SK-N-SH (cell line): ENCODE measurements around the gene FTO. TPM values are rescaled to one million over a fixed set of nuclear protein-coding genes. Genes with fewer than 3 reads are reported as not detected.

Experiments
- CTCF ChIA-PET: fragments of 300-600, 350-600 bp; formaldehyde crosslinking; extraction: SDS; loops from one replicate; lab custom pipeline; 2021; lab: Yijun Ruan, JAX
- POLR2A ChIA-PET: fragments of 350-600 bp; sonication (Branson Sonifier 250); formaldehyde crosslinking; extraction: SDS; loops from one replicate; lab custom pipeline; 2020; ENCODE audit warnings: antibody characterized with exemption, inconsistent platforms; lab: Yijun Ruan, JAX
- DNase-seq: peaks from one replicate; pipeline ENCODE4 v3.0.0; 2012
- H2AFZ ChIP-seq: fragments of 200-600 bp; sonication (generic); 2 replicates; pipeline ENCODE4 v1.8.1; 2016; ENCODE audit warnings: antibody characterized with exemption, mild to moderate bottlenecking, low read depth
- H3F3A ChIP-seq: fragments of 200-600 bp; sonication (generic); replicated peaks from 2 replicates; pipeline ENCODE3; 2016; ENCODE audit warnings: antibody characterized with exemption, mild to moderate bottlenecking; ENCODE audit not compliant: insufficient read depth
- H3K27ac ChIP-seq, 2 experiments: fragments of 200-500 bp in 1 of 2; fragments of 200-600 bp in 1 of 2; sonication (Bioruptor generic) in 1 of 2; sonication (generic), shearing (Covaris generic) in 1 of 2; 2 replicates each; pipeline versions ENCODE4 v1.5.1 to v1.6.1; 2014 to 2016; ENCODE audit warnings: low read depth in 2 of 2, inconsistent platforms in 1 of 2, low read length in 1 of 2, mild to moderate bottlenecking in 1 of 2, mixed read lengths in 1 of 2
- H3K27me3 ChIP-seq: fragments of 200-600 bp; sonication (generic), shearing (Covaris generic); 2 replicates; pipeline ENCODE4 v1.6.1; 2016; ENCODE audit warnings: mixed run types; ENCODE audit not compliant: insufficient read depth
- H3K36me3 ChIP-seq, 2 experiments: fragments of 200-500 bp in 1 of 2; fragments of 200-600 bp in 1 of 2; sonication (Bioruptor generic) in 1 of 2; sonication (generic) in 1 of 2; replicated peaks in 1 of 2; 2 replicates each; pipeline versions ENCODE3 to v1.5.1; 2014 to 2016; ENCODE audit warnings: low read length in 1 of 2, mild to moderate bottlenecking in 1 of 2; ENCODE audit not compliant: insufficient read depth in 2 of 2, control insufficient read depth in 1 of 2
- H3K4me1 ChIP-seq, 2 experiments: fragments of 200-500 bp in 1 of 2; fragments of 200-600 bp in 1 of 2; sonication (Bioruptor generic) in 1 of 2; sonication (generic), shearing (Covaris generic) in 1 of 2; 2 replicates each; pipeline versions ENCODE4 v1.5.1 to v1.6.1; 2014 to 2016; ENCODE audit warnings: low read depth in 1 of 2, low read length in 1 of 2, mixed run types in 1 of 2; ENCODE audit not compliant: insufficient read depth in 2 of 2, control insufficient read depth in 1 of 2
- H3K4me2 ChIP-seq: fragments of 200-600 bp; sonication (generic), shearing (Covaris generic); 2 replicates; pipeline ENCODE4 v1.6.1; 2017; ENCODE audit warnings: mixed run types
- H3K4me3 ChIP-seq, 2 experiments: fragments of 200-500 bp in 1 of 2; fragments of 200-600 bp in 1 of 2; sonication (Bioruptor generic) in 1 of 2; sonication (generic), shearing (Covaris generic) in 1 of 2; 2 replicates each; pipeline versions ENCODE4 v1.5.1 to v1.8.1; 2014 to 2016; ENCODE audit warnings: low read depth in 2 of 2, inconsistent platforms in 1 of 2, low read length in 1 of 2, mild to moderate bottlenecking in 1 of 2, mixed read lengths in 1 of 2, moderate library complexity in 1 of 2
- H3K79me2 ChIP-seq: fragments of 200-600 bp; sonication (generic); 2 replicates; pipeline ENCODE4 v1.8.1; 2017; ENCODE audit warnings: mild to moderate bottlenecking; ENCODE audit not compliant: insufficient read depth
- H3K9ac ChIP-seq: fragments of 200-600 bp; sonication (generic); 2 replicates; pipeline ENCODE4 v1.6.1; 2017; ENCODE audit warnings: mixed run types
- H3K9me2 ChIP-seq: fragments of 200-600 bp; sonication (generic); 2 replicates; pipeline ENCODE4 v1.6.1; 2017; ENCODE audit warnings: mixed run types
- H3K9me3 ChIP-seq: fragments of 200-600 bp; sonication (generic); 2 replicates; pipeline ENCODE4 v1.6.1; 2017; ENCODE audit warnings: mixed run types, mild to moderate bottlenecking, moderate library complexity
- H4K20me1 ChIP-seq: fragments of 200-600 bp; sonication (generic); 2 replicates; pipeline ENCODE4 v1.6.1; 2017; ENCODE audit warnings: mild to moderate bottlenecking, mixed run types; ENCODE audit not compliant: insufficient read depth
- CTCF ChIP-seq: fragments of 200-600 bp; sonication (generic); IDR thresholded peaks from 2 replicates; pipeline ENCODE4 v1.6.1; 2017; ENCODE audit warnings: antibody characterized with exemption, mild to moderate bottlenecking, moderate library complexity
- EP300 ChIP-seq, 2 experiments: IDR thresholded peaks; 2 replicates each; pipeline versions ENCODE4 v1.4.0 to v1.6.1; 2012; ENCODE audit warnings: borderline replicate concordance in 1 of 2, low read depth in 1 of 2, low read length in 1 of 2
- EZH2phosphoT487 ChIP-seq: fragments of 200-600 bp; sonication (generic); IDR thresholded peaks from 2 replicates; pipeline ENCODE4 v1.6.1; 2017; ENCODE audit warnings: low read depth, mixed run types, mild to moderate bottlenecking, antibody characterized with exemption, moderate library complexity, borderline replicate concordance
- FOSL2 ChIP-seq: IDR thresholded peaks from 2 replicates; pipeline ENCODE4 v1.4.0; 2012; ENCODE audit warnings: low read depth, mild to moderate bottlenecking, moderate library complexity, borderline replicate concordance
- FOXJ3 ChIP-seq: sonication (generic); formaldehyde crosslinking; IDR thresholded peaks from 2 replicates; pipeline ENCODE4 v1.5.1; 2020; ENCODE audit warnings: mild to moderate bottlenecking, missing genetic modification reagents
- GABPA ChIP-seq: IDR thresholded peaks from 2 replicates; pipeline ENCODE4 v1.4.0; 2012; ENCODE audit warnings: low read depth, mild to moderate bottlenecking
- GATA2 ChIP-seq: sonication (generic); formaldehyde crosslinking; IDR thresholded peaks from 2 replicates; pipeline ENCODE4 v1.5.0; 2020; ENCODE audit warnings: mild to moderate bottlenecking, missing genetic modification reagents
- MAX ChIP-seq: IDR thresholded peaks from 2 replicates; pipeline ENCODE4 v1.4.0; 2012; ENCODE audit warnings: low read depth
- MXI1 ChIP-seq: IDR thresholded peaks from 2 replicates; pipeline ENCODE4 v1.6.1; 2012; ENCODE audit warnings: mild to moderate bottlenecking, low read depth, low read length, improper control_type of control experiment
- NFIC ChIP-seq: IDR thresholded peaks from 2 replicates; pipeline ENCODE4 v1.4.0; 2012; ENCODE audit warnings: borderline replicate concordance
- RAD21 ChIP-seq: IDR thresholded peaks from 2 replicates; pipeline ENCODE4 v1.6.1; 2012; ENCODE audit warnings: mild to moderate bottlenecking, low read length
- RCOR1 ChIP-seq: fragments of 150-350 bp; IDR thresholded peaks from 2 replicates; pipeline ENCODE4 v1.6.1; 2017; ENCODE audit warnings: antibody characterized with exemption, low read length
- REST ChIP-seq: IDR thresholded peaks from 2 replicates; pipeline ENCODE4 v1.6.1; 2012; ENCODE audit warnings: mild to moderate bottlenecking, low read depth, low read length, moderate library complexity
- RFX5 ChIP-seq: IDR thresholded peaks from 2 replicates; pipeline ENCODE4 v1.6.1; 2012; ENCODE audit warnings: mild to moderate bottlenecking, improper control_type of control experiment, low read length
- RXRA ChIP-seq: IDR thresholded peaks from 2 replicates; pipeline ENCODE4 v1.4.0; 2012; ENCODE audit warnings: low read depth, mild to moderate bottlenecking, borderline replicate concordance
- SIN3A ChIP-seq: IDR thresholded peaks from 2 replicates; pipeline ENCODE4 v1.6.1; 2012; ENCODE audit warnings: low read depth, mild to moderate bottlenecking, low read length, moderate library complexity, borderline replicate concordance
- TAF1 ChIP-seq: IDR thresholded peaks from 2 replicates; pipeline ENCODE4 v1.6.1; 2012; ENCODE audit warnings: low read depth, mild to moderate bottlenecking, low read length, moderate library complexity, borderline replicate concordance
- TCF12 ChIP-seq: IDR thresholded peaks from 2 replicates; pipeline ENCODE4 v1.4.0; 2012
- TEAD4 ChIP-seq: IDR thresholded peaks from 2 replicates; pipeline ENCODE4 v1.4.0; 2012; ENCODE audit warnings: mild to moderate bottlenecking, borderline replicate concordance; ENCODE audit not compliant: insufficient read depth
- USF1 ChIP-seq: IDR thresholded peaks from 2 replicates; pipeline ENCODE4 v1.4.0; 2012; ENCODE audit warnings: low read depth, borderline replicate concordance
- YY1 ChIP-seq: IDR thresholded peaks from 2 replicates; pipeline ENCODE4 v1.4.0; 2012; ENCODE audit warnings: low read depth, mild to moderate bottlenecking
- WGBS: methylation state at CpG from one replicate; pipeline ENCODE4 v1.1.6; 2017; ENCODE audit warnings: low lambda C conversion rate; 5-methylcytosine and 5-hydroxymethylcytosine counted together
- polyA plus RNA-seq, 3 experiments: library from polyadenylated mRNA; depleted of rRNA; stranded (reverse); fragments of >200 nt; gene quantifications; 2 replicates each; pipeline ENCODE4 v1.2.3, GENCODE V29; 2012

FTO gene
- polyA plus RNA-seq, 1 of the 3 experiments (the other 2 are of a cell fraction): 41.2 TPM

GRCh38 chr16:53905028-53905427, 201.1 kb downstream of the FTO start (continued):
- TF ChIP-seq USF1: no peak
- TF ChIP-seq FOSL2: no peak
- no peak for TF ChIP-seq MXI1
- no peak for TF ChIP-seq RCOR1
- TF ChIP-seq TAF1: no peak

GRCh38 chr16:53908731-53909130, 204.8 kb downstream of the FTO start:
- no peaks in the 10 kb centered on the region for H3F3A ChIP-seq
- peaks cover 0 to 16% of the 10 kb centered on the region in 2 experiments; a peak in 2 of 4 replicates for H3K4me1 ChIP-seq
- CTCF ChIA-PET: no interaction called here

More at GRCh38 chr16:53908731-53909130, 204.8 kb downstream of the FTO start:
- H3K9me3 ChIP-seq: no peaks in the 10 kb centered on the region
- no peaks in the 10 kb centered on the region for H4K20me1 ChIP-seq
- no peak for TF ChIP-seq GATA2 (CRISPR knock-in tag)
- TF ChIP-seq TCF12: no peak
- no peak for TF ChIP-seq CTCF
- no peak for TF ChIP-seq REST
- TF ChIP-seq RAD21: no peak
- TF ChIP-seq RFX5: no peak
- no peak for TF ChIP-seq EZH2phosphoT487
- no peak for TF ChIP-seq GABPA
- no peak for TF ChIP-seq SIN3A
- TF ChIP-seq TEAD4: no peak
- TF ChIP-seq MAX: no peak
- no peak for TF ChIP-seq USF1
- TF ChIP-seq RXRA: no peak
- no peak for TF ChIP-seq EP300 (IDR thresholded peaks at IDR 0.05; ENCODE audit: borderline replicate concordance in 1 of 2, low read depth in 1 of 2, low read length in 1 of 2)
- TF ChIP-seq YY1: no peak
- no peak for TF ChIP-seq FOXJ3 (CRISPR knock-in tag)
- no peak for TF ChIP-seq NFIC
- TF ChIP-seq, all 33 proteins: peak for 0
- Histone ChIP-seq H3K9me2 (no peaks in the 10 kb centered on the region), H3K36me3 (no peaks in the 10 kb centered on the region), H3K4me2 (no peak overlapping the region), H3K9ac (no peak overlapping the region), H3K27me3 (no peaks in the 10 kb centered on the region), H2AFZ (no peak overlapping the region), H3K79me2 (no peaks in the 10 kb centered on the region), H3K4me3 (no peak overlapping the region), H3K27ac (no peak overlapping the region)
- WGBS: 94% methylated on average over 3 of the region's 3 CpGs
- POLR2A ChIA-PET: no interaction called here
- no peak for DNase-seq
